HepG2 (cell line): ENCODE results near the gene GPR55.

Experiments
- GTF2F1 ChIP-seq: fragments of 150-350 bp; IDR thresholded peaks from 2 replicates; pipeline ENCODE4 v1.6.1; 2014; ENCODE audit warnings: low read length
- MBNL3 ChIP-seq: fragments of 250-450 bp; sonication (Bioruptor Pico); conservative IDR thresholded peaks from 2 replicates; pipeline ENCODE4 v1.8.0; 2022; ENCODE audit warnings: mild to moderate bottlenecking, inconsistent platforms
- SP4 ChIP-seq: sonication (generic); formaldehyde crosslinking; IDR thresholded peaks from 2 replicates; pipeline ENCODE4 v1.8.1; 2023; ENCODE audit warnings: mild to moderate bottlenecking, missing genetic modification reagents
- TCF7L2 ChIP-seq: IDR thresholded peaks from 2 replicates; pipeline ENCODE4 v1.6.1; 2011; ENCODE audit warnings: mild to moderate bottlenecking, low read depth, low read length, moderate library complexity
- ZBTB42 ChIP-seq: sonication (generic); formaldehyde crosslinking; IDR thresholded peaks from 2 replicates; pipeline ENCODE4 v1.5.0; 2020; ENCODE audit warnings: mild to moderate bottlenecking, missing genetic modification reagents

DNA sequence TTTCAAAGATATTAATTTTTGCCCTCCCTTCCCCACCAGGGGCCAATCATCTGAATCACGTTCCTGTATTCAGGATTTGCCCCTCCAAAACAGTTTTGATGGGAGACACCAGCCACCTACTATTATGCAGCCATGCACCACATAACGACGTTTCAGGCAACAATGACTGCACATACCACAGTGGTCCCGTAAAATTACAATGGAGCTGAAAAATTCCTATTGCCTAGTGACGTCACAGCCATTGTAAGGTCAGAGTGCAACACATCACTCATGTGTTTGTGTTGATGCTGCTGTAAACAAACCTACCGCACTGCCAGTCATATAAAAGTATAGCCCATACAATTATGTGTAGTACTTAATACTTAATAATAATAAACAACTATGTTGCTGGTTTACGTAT lies 37.7 kb downstream of the GPR55 start:
- TF ChIP-seq ZBTB42 (CRISPR knock-in tag) (no peak), MBNL3 (CRISPR knock-in tag) (no peak), SP4 (CRISPR knock-in tag) (no peak), TCF7L2 (no peak), GTF2F1 (no peak)
